ENCODE data around the gene NFX1.
"Not testable (repeated sequence)": the region's sequence is repeated elsewhere in the genome, so short reads cannot be mapped to it uniquely, and the experiment has no call there.

Gene NFX1

DNA sequence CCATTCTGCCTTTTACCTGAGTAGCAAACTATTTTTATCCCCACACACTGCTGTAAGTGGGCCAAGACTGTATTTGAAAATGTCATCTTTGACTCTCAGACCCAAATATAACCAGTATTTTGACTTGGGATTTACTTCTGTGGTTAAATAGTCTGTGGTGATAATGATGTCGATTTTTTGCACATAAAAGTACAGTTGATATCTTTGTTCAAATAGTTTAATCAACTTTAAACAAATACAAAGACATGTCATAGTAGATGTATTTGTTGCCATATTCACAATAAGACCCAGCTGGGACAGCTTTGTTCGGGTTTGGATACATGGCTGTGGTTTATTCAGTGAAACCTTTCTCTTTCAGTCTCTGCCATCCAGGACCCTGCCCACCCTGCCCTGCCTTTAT lies 20.4 kb downstream of the NFX1 start (continued):
- TF ChIP-seq ZNF292 (tag by site-specific recombination; IDR thresholded peaks at IDR 0.05; ENCODE audit: borderline replicate concordance, low read depth) (no peak), ZNF391 (tag by site-specific recombination; IDR thresholded peaks at IDR 0.05; ENCODE audit: borderline replicate concordance, low read depth) (no peak), ZNF529 (tag by site-specific recombination; IDR thresholded peaks at IDR 0.05; ENCODE audit: insufficient replicate concordance) (no peak), ZNF324 (tag by site-specific recombination; IDR thresholded peaks at IDR 0.05) (no peak), ZNF146 (tag by site-specific recombination; IDR thresholded peaks at IDR 0.05) (no peak)

GRCh38 chr9:33311953-33312352 lies 21.6 kb downstream of the NFX1 start:
- CTCF ChIA-PET = no interaction called here
- Histone ChIP-seq H3K4me1 (ENCODE audit: control insufficient read depth, insufficient read depth, low read length) (no peaks in the 10 kb centered on the region), H3K9me3 (ENCODE audit: control insufficient read depth, insufficient read depth, low read depth, low read length) (no peaks in the 10 kb centered on the region), H3K4me3 (ENCODE audit: low read depth, low read length) (no peak overlapping the region), H3K36me3 (ENCODE audit: control insufficient read depth in 2 of 2, insufficient read depth in 1 of 2, low read length in 2 of 2) (peaks cover 52 to 95% of the 10 kb centered on the region in 2 experiments), H3K27ac (ENCODE audit: extremely low read depth, low read depth, low read length) (no peak overlapping the region)
- TF ChIP-seq ZBTB20 (tag by site-specific recombination; IDR thresholded peaks at IDR 0.05) (no peak), ZNF184 (tag by site-specific recombination; IDR thresholded peaks at IDR 0.05) (no peak), KLF16 (tag by site-specific recombination; IDR thresholded peaks at IDR 0.05) (no peak), OSR2 (tag by site-specific recombination; IDR thresholded peaks at IDR 0.05) (no peak), ZNF423 (tag by site-specific recombination; IDR thresholded peaks at IDR 0.05) (no peak), ZNF548 (tag by site-specific recombination; IDR thresholded peaks at IDR 0.05) (no peak), MEIS1 (CRISPR knock-in tag; IDR thresholded peaks at IDR 0.05; ENCODE audit: borderline replicate concordance) (no peak), TCF7L2 (IDR thresholded peaks at IDR 0.05; ENCODE audit: borderline replicate concordance, low read depth, low read length) (no peak), ZNF473 (tag by site-specific recombination; IDR thresholded peaks at IDR 0.05) (no peak), ZNF138 (tag by site-specific recombination; IDR thresholded peaks at IDR 0.05; ENCODE audit: borderline replicate concordance) (no peak)
- TF ChIP-seq, protein P1, sequence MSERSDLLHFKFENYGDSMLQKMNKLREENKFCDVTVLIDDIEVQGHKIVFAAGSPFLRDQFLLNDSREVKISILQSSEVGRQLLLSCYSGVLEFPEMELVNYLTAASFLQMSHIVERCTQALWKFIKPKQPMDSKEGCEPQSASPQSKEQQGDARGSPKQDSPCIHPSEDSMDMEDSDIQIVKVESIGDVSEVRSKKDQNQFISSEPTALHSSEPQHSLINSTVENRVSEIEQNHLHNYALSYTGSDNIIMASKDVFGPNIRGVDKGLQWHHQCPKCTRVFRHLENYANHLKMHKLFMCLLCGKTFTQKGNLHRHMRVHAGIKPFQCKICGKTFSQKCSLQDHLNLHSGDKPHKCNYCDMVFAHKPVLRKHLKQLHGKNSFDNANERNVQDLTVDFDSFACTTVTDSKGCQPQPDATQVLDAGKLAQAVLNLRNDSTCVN (tag by site-specific recombination; optimal IDR thresholded peaks at IDR 0.05) = no peak
- POLR2A ChIA-PET = no interaction called here

DNA sequence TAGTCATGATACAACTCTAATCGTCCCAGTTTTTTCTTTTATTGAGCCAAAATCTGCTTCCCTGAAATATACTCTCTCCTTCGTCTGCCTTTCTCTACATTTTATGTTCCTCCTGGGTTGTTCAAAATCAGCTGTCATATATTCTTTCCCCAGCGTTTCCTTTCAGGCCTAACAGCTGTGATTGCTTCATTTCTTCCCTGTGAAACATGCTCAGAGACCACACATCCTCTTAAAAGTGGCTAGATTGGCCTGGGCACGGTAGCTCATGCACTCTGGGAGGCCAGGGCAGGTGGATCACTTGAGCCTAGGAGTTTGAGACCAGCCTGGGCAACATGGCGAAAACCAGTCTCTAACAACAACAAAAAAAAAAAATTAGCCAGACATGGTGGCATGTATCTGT lies 25.1 kb downstream of the NFX1 start:
- ChIA-PET CTCF (interaction anchor here (0.6 to 0.7 kb wide), 2 partner anchors 31 to 153 kb away, joined by 3 read pairs; no protein-coding TSS in a partner anchor), POLR2A (no interaction called here)
- H3K36me3 ChIP-seq (ENCODE audit: control insufficient read depth in 2 of 2, insufficient read depth in 1 of 2, low read length in 2 of 2) = peaks cover 42 to 91% of the 10 kb centered on the region in 2 experiments
- H3K9me3 ChIP-seq (ENCODE audit: control insufficient read depth, insufficient read depth, low read depth, low read length) = no peaks in the 10 kb centered on the region
- no peaks in the 10 kb centered on the region for H3K4me1 ChIP-seq (ENCODE audit: control insufficient read depth, insufficient read depth, low read length)
- TF ChIP-seq ZNF37A (tag by site-specific recombination; IDR thresholded peaks at IDR 0.05) = no peak
- H3K27ac ChIP-seq (ENCODE audit: extremely low read depth, low read depth, low read length) = no peak overlapping the region
- H3K4me3 ChIP-seq (ENCODE audit: low read depth, low read length) = no peak overlapping the region

- not testable (repeated sequence) for H3K9me3 ChIP-seq (ENCODE audit: control insufficient read depth, insufficient read depth, low read depth, low read length); H3K4me3 ChIP-seq (ENCODE audit: low read depth, low read length); H3K27ac ChIP-seq (ENCODE audit: extremely low read depth, low read depth, low read length); H3K4me1 ChIP-seq (ENCODE audit: control insufficient read depth, insufficient read depth, low read length)
- ChIA-PET POLR2A (interaction anchor here (0.5 to 0.7 kb wide), 2 partner anchors 19 to 915 kb away, joined by 3 to 5 read pairs; no protein-coding TSS in a partner anchor), CTCF (interaction anchor here (1.1 to 1.8 kb wide), 2 partner anchors 8 to 30 kb away, joined by 3 to 5 read pairs; no protein-coding TSS in a partner anchor)
- peaks cover 45 to 91% of the 10 kb centered on the region in 2 experiments for H3K36me3 ChIP-seq (ENCODE audit: control insufficient read depth in 2 of 2, insufficient read depth in 1 of 2, low read length in 2 of 2)
Measured at GRCh38 chr9:33317136-33317535, 26.8 kb downstream of the NFX1 start.

DNA sequence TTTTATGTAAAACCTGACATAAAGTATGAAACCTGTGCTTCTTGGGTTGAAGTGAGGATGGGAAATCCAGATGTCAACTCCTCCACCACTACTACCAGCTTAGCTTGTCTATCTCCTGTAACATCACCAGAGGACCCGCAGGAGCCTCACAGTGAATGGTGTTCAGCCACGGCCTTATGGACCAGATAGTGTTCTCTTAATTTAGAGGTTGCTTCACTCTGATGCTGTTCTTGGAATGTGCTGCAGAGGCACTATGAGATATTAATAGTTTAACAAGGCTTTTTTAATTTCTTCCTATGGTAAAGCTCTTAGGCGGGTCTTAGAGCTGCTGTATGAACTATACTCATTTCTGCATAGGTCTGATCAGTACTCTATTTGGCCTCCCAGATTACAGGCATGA lies 27.9 kb downstream of the NFX1 start:
- ChIA-PET CTCF (no interaction called here), POLR2A (no interaction called here)
- H3K36me3 ChIP-seq (ENCODE audit: control insufficient read depth in 2 of 2, insufficient read depth in 1 of 2, low read length in 2 of 2) = peaks cover 42 to 91% of the 10 kb centered on the region in 2 experiments
- no peak overlapping the region for H3K4me3 ChIP-seq (ENCODE audit: low read depth, low read length)
- no peaks in the 10 kb centered on the region for H3K4me1 ChIP-seq (ENCODE audit: control insufficient read depth, insufficient read depth, low read length)
- no peaks in the 10 kb centered on the region for H3K9me3 ChIP-seq (ENCODE audit: control insufficient read depth, insufficient read depth, low read depth, low read length)
- no peak overlapping the region for H3K27ac ChIP-seq (ENCODE audit: extremely low read depth, low read depth, low read length)
- no peak for TF ChIP-seq ZSCAN23 (tag by site-specific recombination; IDR thresholded peaks at IDR 0.05)
- TF ChIP-seq ZBTB21 (tag by site-specific recombination; IDR thresholded peaks at IDR 0.05) = no peak
- TF ChIP-seq ZNF280C (tag by site-specific recombination; IDR thresholded peaks at IDR 0.05) = no peak
- no peak for TF ChIP-seq ZNF354C (tag by site-specific recombination; IDR thresholded peaks at IDR 0.05; ENCODE audit: borderline replicate concordance, low read depth)
- no peak for TF ChIP-seq BCL11B (tag by site-specific recombination; IDR thresholded peaks at IDR 0.05; ENCODE audit: low read depth)
- no peak for TF ChIP-seq ZNF660 (tag by site-specific recombination; IDR thresholded peaks at IDR 0.05)
- TF ChIP-seq SP3 (tag by site-specific recombination; IDR thresholded peaks at IDR 0.05) = no peak
- TF ChIP-seq FEZF1 (tag by site-specific recombination; IDR thresholded peaks at IDR 0.05) = no peak
- no peak for TF ChIP-seq SP7 (tag by site-specific recombination; IDR thresholded peaks at IDR 0.05)
